GM21786 (cell line): ENCODE data around the gene METTL27.
"Not testable (repeated sequence)": the region's sequence is repeated elsewhere in the genome, so short reads cannot be mapped to it uniquely, and the experiment has no call there.

Experiments used
- ATAC-seq: cut with Tn5 transposase; IDR thresholded peaks from one replicate; pipeline ENCODE4 v1.9.1; 2021; ENCODE audit not compliant: unreplicated experiment

Gene METTL27

DNA sequence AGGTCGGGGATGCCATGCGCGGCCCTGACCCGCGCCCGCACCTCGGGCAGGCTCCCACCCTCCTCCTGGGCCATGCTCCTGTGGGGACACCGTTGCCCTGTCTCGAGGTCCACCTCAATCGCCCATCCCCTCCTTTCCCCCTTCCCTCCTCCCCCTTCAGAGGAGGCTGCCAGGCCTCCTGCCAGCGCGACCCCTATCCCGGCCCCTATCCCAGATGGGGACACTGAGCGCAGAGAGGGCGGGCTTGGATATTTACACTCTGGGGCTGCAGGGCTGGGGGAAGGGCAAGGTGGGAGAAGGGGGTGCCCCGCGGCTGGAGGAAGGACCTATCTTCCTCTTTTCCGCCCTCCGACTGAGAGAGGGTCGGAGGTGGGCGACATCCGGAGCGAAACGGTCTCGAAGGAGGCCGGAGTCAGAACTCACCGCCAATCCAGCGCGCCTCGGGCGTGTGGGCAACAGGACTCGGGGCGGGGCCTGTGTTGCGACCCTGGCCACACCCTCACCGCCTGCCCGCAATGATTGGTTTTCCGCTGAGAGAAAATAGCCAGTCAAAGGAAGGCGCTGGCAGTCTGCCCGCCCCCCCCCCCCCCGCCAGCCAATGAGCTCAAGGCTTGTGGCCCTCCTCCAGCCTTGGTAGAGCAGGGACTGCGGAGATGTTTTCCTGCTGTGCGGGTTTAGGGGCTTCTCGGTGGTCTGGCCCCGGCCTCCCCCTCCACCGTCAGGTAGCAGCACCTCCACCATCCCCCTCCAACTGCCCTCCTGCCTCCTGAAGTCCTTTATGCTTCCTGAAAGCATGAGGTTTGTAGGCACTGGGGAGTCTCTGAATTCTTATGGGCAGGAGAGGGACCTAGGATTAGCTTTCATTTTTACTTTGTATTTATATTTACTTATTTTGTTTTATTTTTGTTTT is at the start of gene METTL27:
Gene METTL27 (minus strand): TSS at position 450 of the 910 bp plus-strand sequence. CDS start 376 bp downstream, at position 74.
- peak; percentile 86 for ATAC-seq

DNA sequence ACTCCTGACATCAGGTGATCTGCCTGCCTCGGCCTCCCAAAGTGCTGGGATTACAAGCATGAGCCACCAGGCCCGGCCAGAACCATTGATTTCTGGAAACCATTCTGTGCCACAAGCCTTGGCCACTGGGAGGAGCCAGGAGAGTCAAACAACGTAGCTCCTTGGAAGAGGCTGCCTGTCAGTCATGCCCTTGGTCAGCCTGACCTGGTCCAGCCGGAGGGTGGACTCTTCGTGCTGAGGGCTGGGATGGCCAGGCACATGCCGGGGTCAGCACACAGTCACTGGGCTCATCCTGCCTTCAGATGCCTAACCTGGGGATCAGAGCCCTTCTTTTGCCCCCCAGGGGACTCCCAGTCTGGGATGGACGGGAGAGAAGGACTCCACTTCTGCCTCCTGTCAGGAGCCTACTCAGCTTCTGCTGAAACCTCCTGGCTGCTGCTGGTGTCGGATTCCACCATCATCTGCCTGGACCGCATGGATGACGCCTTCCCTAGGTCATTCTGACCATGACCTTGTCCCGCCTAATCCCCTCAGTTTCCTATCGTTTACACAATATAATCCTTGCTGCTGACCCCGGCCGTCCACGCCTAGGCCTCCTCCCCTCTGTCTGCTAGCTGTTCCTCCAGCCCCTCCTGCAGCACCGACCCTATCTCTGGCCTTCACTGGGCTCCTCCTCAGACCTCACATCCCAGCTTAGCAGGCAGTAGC is 49.0 kb upstream of the METTL27 start:
- no peak for ATAC-seq

DNA sequence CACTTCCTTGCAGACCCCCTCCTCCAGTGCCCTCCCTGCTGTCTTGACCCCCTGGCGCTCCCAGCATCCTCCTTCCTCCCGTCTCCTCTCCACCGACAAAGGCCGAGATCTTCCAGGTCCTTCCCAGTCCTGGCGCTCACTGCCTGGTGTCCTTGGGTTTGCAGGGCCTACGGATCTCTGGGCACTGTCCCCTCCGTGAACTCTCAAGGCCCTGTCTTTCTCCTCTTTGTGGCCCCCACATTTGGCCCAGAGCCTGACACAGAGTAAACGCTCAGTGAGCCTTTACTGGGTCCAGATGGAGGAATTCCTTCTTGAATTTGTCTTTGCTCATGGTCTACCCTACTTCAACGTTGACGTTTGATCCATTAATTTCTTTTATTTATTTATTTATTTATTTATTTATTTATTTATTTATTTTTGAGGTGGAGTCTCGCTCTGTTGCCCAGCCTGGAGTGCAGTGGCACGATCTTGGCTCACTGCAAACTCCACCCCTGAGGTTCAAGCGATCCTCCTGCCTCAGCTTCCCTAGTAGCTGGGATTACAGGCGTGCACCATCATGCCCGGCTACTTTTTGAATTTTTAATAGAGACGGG is 48.3 kb upstream of the METTL27 start:
- no peak for ATAC-seq

- ATAC-seq = no peak
These were observed 46.6 kb upstream of the METTL27 start for GRCh38 chr7:73888959-73889358.

DNA sequence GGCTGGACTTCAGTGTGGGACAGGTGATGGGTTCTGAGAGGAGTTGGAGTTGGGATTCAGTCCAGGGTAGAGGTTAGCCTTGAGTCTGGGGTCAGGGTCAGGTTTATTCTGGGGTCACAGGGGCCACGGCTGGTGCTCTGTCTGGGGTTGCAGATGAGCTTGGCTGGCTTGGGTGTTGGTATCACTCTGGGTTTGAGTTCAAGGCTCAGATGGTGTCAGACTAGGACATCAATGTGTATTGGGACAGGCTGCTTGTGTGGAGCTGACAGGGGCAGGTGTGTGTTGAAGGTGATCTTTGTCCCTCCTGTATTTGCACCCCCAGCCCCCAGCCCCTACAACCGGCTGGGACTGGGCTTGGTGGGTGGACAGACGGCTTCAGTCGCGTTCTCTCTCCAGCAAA is 45.4 kb upstream of the METTL27 start:
- no peak for ATAC-seq

DNA sequence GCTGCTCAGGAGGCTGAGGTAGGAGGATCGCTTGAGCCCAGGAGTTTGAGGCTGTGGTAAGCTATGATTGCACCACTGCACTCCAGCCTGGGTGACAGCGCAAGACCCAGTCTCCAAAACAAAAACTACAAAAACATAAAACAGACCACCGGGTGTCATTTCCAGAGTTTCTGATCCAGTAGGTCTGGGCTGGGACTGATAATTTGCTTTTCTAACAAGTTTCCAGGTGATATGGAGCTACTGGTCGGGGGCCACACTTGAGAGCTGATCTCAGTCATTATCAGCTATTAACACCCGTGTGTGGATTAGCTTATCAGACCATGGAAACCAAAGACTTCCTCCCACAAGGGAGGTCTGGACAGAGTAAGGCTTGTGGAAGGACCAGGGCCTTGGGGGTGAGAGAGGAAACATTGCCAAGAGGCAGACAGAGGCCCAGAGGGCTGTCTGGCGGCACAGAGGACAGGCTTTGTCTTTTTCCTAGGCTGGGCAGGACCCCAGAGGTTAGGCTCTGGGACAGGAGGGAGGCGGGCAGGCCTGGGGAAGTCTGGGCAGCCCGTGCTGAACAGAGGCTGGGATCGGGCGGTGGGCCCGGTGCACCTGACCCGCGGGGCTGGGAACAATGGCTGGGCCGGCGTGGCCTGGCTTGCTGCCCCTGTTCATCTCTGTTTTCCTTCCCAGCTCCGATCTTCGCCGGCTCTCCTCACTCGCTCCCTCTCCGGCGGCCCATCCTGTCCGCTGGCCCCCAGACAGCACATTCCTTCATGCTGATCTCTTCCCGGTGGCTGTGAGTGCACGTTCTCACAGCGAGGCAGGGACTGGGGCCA is 43.9 kb upstream of the METTL27 start:
- ATAC-seq = no peak

- ATAC-seq = no peak
These were observed 43.2 kb upstream of the METTL27 start for GRCh38 chr7:73885433-73885974.

GRCh38 chr7:73884867-73885422 is 42.6 kb upstream of the METTL27 start:
- ATAC-seq = not testable (repeated sequence)

- no peak for ATAC-seq
These were observed 39.7 kb upstream of the METTL27 start for GRCh38 chr7:73882047-73882402.

GRCh38 chr7:73881352-73882046 is 39.2 kb upstream of the METTL27 start:
- no peak for ATAC-seq

DNA sequence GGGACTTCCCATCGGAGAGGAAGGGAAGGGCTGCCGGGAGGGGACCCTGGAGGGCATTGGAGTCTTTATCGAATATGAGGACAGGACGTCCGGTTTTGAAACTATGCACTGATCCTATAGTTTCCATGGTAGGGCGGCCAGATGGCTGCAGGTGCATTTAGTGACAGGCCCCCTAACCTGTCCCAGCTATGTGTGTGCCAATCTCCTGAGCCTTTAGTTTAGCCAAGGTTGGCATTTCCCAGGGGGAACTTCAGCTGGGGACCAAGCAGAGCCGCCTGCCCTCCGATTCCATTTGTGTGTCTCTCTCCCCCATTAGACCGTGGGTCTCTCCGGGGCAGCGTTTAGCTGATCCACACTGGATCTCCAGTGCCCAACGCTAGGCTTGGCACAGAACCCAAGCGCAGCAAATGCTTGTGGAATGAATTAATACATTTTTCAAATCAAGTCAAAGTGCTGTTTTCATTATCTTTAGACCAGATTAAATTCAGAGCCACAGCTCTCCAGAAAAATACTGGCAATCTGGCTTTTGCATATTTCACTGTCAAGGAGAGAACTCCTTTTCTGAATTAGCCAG is 38.5 kb upstream of the METTL27 start:
- ATAC-seq = no peak

- ATAC-seq = no peak
These were observed 37.8 kb upstream of the METTL27 start for GRCh38 chr7:73879977-73880681.

DNA sequence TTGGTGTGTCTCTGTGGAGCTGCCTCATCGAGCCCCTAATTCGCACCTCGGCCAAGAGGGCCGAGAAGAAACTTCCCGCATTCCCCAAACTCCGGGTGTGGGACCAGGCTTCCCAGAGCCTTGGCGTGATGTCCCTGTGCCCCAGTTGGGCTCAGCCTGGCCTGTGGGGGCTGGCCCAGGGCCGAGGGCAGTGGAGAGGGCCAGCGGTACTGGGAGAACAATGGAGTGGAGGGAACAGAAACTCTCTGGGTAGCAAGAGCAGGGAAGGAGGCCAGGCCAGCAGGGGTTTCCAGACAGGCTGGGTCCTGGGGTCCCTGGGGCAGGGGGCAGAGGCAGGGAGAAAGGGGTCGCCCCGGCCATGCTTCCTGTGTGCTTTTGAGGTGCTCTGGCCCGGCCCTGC is 34.7 kb upstream of the METTL27 start:
- ATAC-seq = no peak

DNA sequence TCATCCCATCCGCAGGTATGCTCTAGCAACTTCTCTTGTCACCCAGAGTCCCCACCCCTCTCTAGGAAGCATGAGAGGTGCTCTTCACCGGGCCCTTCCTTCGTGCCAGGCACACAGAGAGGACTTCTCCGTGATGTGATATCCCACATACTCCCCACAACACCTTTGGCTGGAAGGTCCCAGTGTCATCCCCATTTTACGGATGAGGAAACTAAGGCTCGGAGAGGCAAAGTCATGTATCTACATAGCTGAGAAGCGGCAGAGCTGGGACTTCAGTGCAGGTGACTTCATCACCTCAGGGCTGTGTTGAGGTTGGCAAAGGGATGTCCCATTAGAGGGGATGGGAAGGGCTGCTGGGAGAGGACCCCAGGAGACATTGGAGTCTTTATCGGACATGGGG is 34.0 kb upstream of the METTL27 start:
- no peak for ATAC-seq

DNA sequence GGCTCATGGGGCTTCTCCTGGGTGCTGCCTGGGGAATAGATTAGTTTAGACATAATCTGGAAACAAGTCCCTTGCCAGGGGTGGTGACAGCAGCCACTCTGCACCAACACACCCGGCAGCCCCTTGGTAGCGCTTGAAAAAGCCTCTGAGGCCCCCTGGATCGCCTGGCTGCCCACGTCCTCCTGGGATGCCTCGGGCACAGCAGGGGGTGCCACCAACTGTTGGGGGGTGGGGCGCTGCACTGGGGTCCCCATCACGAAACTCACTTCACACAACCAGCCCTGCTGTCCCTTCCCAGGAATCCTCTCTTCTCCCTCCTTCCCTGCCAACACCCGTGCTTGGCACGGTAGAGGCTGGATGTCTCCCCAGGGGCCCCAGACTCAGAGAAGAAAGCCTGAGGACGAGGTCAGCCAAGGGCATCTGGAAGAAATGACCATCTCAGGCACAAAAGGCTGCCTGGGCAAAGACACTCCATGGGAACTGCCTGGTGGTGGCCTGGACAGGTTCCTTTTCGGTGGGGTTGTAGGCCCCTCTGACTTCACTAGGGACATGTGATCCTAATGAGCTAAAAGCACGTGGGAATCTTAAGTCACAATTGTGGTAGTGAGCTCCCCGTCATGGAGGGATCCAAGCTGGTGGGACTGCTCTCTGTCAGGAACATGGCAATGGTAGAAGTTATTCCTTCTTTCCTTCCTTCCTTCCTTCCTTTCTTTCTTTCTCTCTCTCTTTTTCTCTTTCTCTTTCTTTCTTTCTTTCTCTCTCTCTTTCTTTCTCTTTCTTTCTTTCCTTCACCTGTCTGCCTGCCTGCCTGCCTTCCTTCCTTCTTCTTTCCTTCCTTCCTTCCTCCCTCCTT is 30.0 kb upstream of the METTL27 start:
- ATAC-seq = no peak

- ATAC-seq = no peak
These were observed 29.1 kb upstream of the METTL27 start for GRCh38 chr7:73871163-73872011.

DNA sequence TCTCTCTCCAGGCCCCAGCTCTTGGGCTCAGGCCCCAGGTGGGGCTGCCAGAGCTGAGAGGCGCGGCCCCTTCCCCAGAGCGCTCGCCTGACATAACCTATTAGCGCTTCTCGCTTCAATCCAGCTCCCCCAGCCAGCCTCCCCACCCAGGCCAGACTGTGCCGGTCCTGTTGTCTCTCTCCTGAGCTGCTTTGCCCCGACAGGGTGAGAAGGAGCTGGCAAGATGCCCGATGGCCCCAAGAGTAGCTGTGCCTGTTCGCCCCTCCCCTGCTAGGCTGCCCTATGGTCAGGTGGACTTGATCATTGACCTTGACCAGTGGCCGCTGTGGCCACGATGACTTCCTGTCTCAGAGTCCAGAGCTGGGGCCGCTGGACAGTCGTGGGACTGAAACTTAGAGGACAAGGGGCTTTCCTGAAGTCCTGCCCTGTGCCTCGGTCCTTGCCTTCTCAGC is 27.8 kb upstream of the METTL27 start:
- no peak for ATAC-seq
